Measurements from ENCODE around the gene ZNF836.

The ZNF836 gene

DNA sequence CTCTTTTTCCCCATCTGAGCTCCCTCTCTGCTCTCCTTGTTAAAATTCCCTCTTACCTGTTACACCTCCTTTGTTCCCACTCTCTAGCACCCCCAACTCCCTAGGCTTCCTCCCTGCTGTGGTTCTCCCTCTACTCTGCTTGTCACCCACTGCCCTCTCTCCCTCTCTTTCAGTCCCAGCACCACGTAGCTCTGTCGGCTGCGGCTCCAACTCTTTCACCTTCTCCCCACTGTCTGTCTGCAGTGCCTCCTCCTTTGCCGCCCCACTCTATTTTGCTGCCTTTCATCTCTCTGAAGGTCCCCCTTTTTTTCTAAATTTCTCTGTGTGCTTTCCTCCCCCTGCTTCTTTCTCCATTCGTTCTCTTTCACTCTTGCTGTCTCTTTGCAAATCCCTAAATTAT lies 1.1 kb downstream of the ZNF836 start:
- Histone ChIP-seq H3K4me3 (ENCODE audit: low read depth in 1 of 2, low read length in 2 of 2) (peak overlapping the region; percentile 77 to 78), H3K9me3 (ENCODE audit: insufficient read depth, low read length, severe bottlenecking) (no peaks in the 10 kb centered on the region), H3K36me3 (ENCODE audit: insufficient read depth, low read length) (peaks cover 27% of the 10 kb centered on the region), H3K4me1 (ENCODE audit: insufficient read depth, low read length) (peaks cover 34% of the 10 kb centered on the region), H3K27ac (ENCODE audit: low read length) (peak overlapping the region; percentile 87; the same call in 1 of the 2 replicates), H3K9ac (ENCODE audit: low read depth, low read length) (peak overlapping the region; percentile 77), H4K20me1 (ENCODE audit: insufficient read depth, low read length) (no peaks in the 10 kb centered on the region), H2AFZ (ENCODE audit: low read depth, low read length) (peak overlapping the region; percentile 72), H3K79me2 (ENCODE audit: insufficient read depth, low read length) (peaks cover 19% of the 10 kb centered on the region), H3K27me3 (ENCODE audit: insufficient read depth, low read length, poor library complexity) (no peaks in the 10 kb centered on the region), H3K4me2 (ENCODE audit: insufficient read depth, low read length) (peak overlapping the region; percentile 71)
- DNase-seq (peak; percentile 21), ATAC-seq (ENCODE audit: insufficient read depth, low read depth) (0 out of 3 replicates have a peak, but pooled peaks have one; percentile 29)
- no peak for TF ChIP-seq EZH2 (IDR thresholded peaks at IDR 0.05; ENCODE audit: borderline replicate concordance, low read depth, low read length, severe bottlenecking)
- TF ChIP-seq, protein P1, sequence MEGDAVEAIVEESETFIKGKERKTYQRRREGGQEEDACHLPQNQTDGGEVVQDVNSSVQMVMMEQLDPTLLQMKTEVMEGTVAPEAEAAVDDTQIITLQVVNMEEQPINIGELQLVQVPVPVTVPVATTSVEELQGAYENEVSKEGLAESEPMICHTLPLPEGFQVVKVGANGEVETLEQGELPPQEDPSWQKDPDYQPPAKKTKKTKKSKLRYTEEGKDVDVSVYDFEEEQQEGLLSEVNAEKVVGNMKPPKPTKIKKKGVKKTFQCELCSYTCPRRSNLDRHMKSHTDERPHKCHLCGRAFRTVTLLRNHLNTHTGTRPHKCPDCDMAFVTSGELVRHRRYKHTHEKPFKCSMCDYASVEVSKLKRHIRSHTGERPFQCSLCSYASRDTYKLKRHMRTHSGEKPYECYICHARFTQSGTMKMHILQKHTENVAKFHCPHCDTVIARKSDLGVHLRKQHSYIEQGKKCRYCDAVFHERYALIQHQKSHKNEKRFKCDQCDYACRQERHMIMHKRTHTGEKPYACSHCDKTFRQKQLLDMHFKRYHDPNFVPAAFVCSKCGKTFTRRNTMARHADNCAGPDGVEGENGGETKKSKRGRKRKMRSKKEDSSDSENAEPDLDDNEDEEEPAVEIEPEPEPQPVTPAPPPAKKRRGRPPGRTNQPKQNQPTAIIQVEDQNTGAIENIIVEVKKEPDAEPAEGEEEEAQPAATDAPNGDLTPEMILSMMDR (IDR thresholded peaks at IDR 0.05; ENCODE audit: borderline replicate concordance, extremely low read depth, low read length, poor library complexity, severe bottlenecking), result no peak

DNA sequence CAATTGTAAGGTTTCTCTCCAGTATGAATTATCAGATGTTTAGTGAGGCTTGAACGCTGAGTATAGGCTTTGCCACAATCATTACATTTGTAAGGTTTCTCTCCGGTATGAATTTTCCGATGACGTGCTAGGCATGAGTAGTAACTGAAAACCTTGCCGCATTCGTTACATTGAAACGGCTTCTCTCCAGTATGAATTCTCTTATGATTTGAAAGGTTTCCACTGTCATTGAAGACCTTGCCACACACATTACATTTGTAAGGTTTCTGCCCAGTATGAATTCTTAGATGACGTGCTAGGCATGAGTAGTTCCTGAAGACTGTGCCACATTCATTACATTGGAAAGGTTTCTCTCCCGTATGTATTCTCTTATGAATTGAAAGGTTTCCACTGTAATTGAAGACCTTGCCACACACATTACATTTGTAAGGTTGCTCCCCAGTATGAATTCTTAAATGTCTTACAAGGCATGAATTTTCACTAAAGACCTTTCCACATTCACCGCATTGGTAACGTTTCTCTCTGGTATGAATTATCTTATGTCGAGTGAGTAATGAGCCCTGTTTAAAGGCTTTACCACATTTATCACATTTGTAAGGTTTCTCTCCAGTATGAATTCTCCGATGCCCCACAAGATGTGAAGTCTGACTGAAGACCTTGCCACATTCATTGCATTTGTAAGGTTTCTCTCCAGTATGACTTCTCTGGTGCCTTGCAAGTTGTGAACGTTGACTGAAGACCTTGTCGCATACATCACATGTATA lies 15.6 kb downstream of the ZNF836 start:
- H3K27me3 ChIP-seq (ENCODE audit: insufficient read depth, low read length, poor library complexity), result no peaks in the 10 kb centered on the region
- H3K27ac ChIP-seq (ENCODE audit: low read length), result no peak overlapping the region
- H3K4me2 ChIP-seq (ENCODE audit: insufficient read depth, low read length), result no peak overlapping the region
- H3K4me3 ChIP-seq (ENCODE audit: low read depth in 1 of 2, low read length in 2 of 2), result no peak overlapping the region
- H3K4me1 ChIP-seq (ENCODE audit: insufficient read depth, low read length), result no peaks in the 10 kb centered on the region
- no peaks in the 10 kb centered on the region for H4K20me1 ChIP-seq (ENCODE audit: insufficient read depth, low read length)
- no peak for TF ChIP-seq EZH2 (IDR thresholded peaks at IDR 0.05; ENCODE audit: borderline replicate concordance, low read depth, low read length, severe bottlenecking)
- TF ChIP-seq, protein P1 (IDR thresholded peaks at IDR 0.05; ENCODE audit: borderline replicate concordance, extremely low read depth, low read length, poor library complexity, severe bottlenecking), result no peak
- H3K36me3 ChIP-seq (ENCODE audit: insufficient read depth, low read length), result peaks cover 45% of the 10 kb centered on the region
- no peaks in the 10 kb centered on the region for H3K79me2 ChIP-seq (ENCODE audit: insufficient read depth, low read length)
- ATAC-seq (ENCODE audit: insufficient read depth, low read depth) (no peak), DNase-seq (no peak)
- H3K9me3 ChIP-seq (ENCODE audit: insufficient read depth, low read length, severe bottlenecking), result peaks cover 65% of the 10 kb centered on the region
- no peak overlapping the region for H3K9ac ChIP-seq (ENCODE audit: low read depth, low read length)
- no peak overlapping the region for H2AFZ ChIP-seq (ENCODE audit: low read depth, low read length)

DNA sequence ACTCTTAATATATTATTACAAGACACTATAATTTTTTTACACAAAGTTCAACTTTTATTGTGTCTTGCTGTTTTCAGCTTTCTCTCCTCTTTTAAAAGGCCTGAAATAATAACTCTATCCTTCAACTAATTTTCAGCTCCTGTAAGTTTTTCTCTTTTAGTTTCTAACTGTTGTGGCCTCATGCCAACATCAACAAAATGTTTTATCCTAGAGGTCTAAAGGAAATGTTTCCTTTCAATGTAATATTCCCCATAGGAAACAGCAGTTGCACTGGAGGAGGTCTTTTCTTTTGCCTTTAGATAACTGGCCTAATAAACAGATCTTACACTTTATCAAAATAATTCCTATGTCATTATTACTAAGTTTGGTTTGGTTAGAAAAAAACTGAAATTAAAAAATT lies 23.2 kb downstream of the ZNF836 start:
- DNase-seq (no peak), ATAC-seq (ENCODE audit: insufficient read depth, low read depth) (no peak)
- H3K9me3 ChIP-seq (ENCODE audit: insufficient read depth, low read length, severe bottlenecking), result peaks cover 30% of the 10 kb centered on the region
- H2AFZ ChIP-seq (ENCODE audit: low read depth, low read length), result no peak overlapping the region
- H3K4me3 ChIP-seq (ENCODE audit: low read depth in 1 of 2, low read length in 2 of 2), result no peak overlapping the region
- H3K4me1 ChIP-seq (ENCODE audit: insufficient read depth, low read length), result no peaks in the 10 kb centered on the region
- TF ChIP-seq EZH2 (IDR thresholded peaks at IDR 0.05; ENCODE audit: borderline replicate concordance, low read depth, low read length, severe bottlenecking), result no peak
- TF ChIP-seq, protein P1 (IDR thresholded peaks at IDR 0.05; ENCODE audit: borderline replicate concordance, extremely low read depth, low read length, poor library complexity, severe bottlenecking), result no peak
- no peaks in the 10 kb centered on the region for H4K20me1 ChIP-seq (ENCODE audit: insufficient read depth, low read length)
- H3K9ac ChIP-seq (ENCODE audit: low read depth, low read length), result no peak overlapping the region
- peaks cover 6% of the 10 kb centered on the region; the same call in 1 of the 2 replicates for H3K36me3 ChIP-seq (ENCODE audit: insufficient read depth, low read length)
- no peaks in the 10 kb centered on the region for H3K27me3 ChIP-seq (ENCODE audit: insufficient read depth, low read length, poor library complexity)
- no peak overlapping the region for H3K4me2 ChIP-seq (ENCODE audit: insufficient read depth, low read length)
- no peaks in the 10 kb centered on the region for H3K79me2 ChIP-seq (ENCODE audit: insufficient read depth, low read length)
- H3K27ac ChIP-seq (ENCODE audit: low read length), result no peak overlapping the region
